ENCODE results near the gene MAML2.

Gene MAML2

GRCh38 chr11:96036863-96037262 lies 306.1 kb downstream of the MAML2 start:
- DNase-seq (ENCODE audit: low spot score) = no peak

- DNase-seq (ENCODE audit: low spot score) = no peak
Measured at GRCh38 chr11:96035740-96036078, 307.3 kb downstream of the MAML2 start.

DNA sequence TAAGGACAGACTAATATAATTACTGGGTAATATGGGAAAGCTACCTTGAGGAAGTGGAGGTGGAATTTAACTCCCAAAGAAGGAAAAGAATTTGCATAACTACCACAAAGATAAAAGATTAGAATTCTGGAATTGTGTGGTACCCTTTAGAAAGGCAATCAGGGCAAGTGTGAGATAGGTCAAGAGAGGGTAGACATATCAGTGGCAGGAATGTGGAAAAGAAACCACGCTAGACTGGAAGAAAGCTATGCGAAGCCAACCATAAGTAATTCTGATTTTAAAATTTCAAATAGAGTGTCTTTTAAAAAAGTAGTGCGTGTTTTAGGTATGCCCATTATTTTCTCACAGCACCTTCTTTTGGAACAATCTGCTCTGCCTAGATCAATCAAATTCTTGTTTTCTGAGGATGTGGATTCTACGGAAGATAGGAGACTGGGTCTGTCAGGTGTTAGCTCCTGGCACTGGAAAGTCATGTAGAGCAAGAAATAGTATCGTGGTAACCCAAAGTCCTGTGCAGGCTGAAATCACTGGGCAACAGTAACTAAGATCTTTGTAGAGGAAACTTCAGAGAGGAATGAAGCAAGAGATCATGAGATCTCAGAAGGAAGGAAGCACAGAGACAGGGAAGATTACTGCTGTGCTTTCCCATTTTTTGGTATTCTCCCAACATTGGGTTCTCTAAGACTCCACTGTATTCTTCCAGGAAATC lies 307.8 kb downstream of the MAML2 start:
- no peak for DNase-seq (ENCODE audit: low spot score)

GRCh38 chr11:96033599-96033998 lies 309.4 kb downstream of the MAML2 start:
- DNase-seq (ENCODE audit: low spot score) = no peak

DNA sequence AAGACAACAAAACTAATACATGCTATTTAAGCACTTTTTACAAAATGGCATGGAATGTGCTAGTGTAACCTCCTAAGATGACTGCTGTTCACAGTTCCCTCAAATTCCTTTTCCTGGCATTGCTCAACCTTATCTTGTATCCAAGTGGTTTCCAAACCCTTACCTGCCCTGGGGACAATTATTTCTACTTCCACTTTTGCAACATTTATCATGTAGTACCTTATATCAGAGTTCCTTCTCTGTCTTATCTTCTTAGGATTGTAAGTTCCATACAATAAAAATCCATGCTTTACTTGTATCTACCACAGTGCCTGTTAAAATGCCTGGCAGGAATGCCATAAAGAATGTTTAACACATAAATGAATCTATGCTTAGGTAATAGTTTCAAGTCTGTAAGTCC lies 309.9 kb downstream of the MAML2 start:
- no peak for DNase-seq (ENCODE audit: low spot score)

- DNase-seq (ENCODE audit: low spot score) = no peak
Measured at GRCh38 chr11:96028746-96029145, 314.2 kb downstream of the MAML2 start.

DNA sequence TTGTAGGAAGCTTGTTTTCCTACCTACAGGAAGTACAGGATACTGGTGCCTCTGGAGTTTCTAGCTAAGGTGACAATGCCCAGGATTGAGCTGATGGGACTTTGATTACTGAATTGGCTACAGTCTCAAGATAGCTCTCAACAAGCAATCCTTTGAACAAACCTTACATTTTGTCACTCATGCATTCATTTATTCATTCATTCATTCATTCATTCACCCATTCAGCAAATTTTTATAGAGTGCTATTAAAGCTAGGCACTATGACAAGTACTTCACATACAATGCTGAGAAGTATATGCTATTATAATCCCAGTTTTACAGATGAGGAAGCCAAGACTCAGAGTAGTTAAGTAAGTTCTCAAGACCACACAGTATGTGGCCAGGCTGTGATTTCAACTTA lies 316.0 kb downstream of the MAML2 start:
- DNase-seq (ENCODE audit: low spot score) = no peak

- no peak for DNase-seq (ENCODE audit: low spot score)
Measured at GRCh38 chr11:96026310-96026709, 316.7 kb downstream of the MAML2 start.

- DNase-seq (ENCODE audit: low spot score) = no peak
Measured at GRCh38 chr11:96024666-96025065, 318.3 kb downstream of the MAML2 start.

- peak; percentile 24 for DNase-seq (ENCODE audit: low spot score)
Measured at GRCh38 chr11:96023275-96023674, 319.7 kb downstream of the MAML2 start.

DNA sequence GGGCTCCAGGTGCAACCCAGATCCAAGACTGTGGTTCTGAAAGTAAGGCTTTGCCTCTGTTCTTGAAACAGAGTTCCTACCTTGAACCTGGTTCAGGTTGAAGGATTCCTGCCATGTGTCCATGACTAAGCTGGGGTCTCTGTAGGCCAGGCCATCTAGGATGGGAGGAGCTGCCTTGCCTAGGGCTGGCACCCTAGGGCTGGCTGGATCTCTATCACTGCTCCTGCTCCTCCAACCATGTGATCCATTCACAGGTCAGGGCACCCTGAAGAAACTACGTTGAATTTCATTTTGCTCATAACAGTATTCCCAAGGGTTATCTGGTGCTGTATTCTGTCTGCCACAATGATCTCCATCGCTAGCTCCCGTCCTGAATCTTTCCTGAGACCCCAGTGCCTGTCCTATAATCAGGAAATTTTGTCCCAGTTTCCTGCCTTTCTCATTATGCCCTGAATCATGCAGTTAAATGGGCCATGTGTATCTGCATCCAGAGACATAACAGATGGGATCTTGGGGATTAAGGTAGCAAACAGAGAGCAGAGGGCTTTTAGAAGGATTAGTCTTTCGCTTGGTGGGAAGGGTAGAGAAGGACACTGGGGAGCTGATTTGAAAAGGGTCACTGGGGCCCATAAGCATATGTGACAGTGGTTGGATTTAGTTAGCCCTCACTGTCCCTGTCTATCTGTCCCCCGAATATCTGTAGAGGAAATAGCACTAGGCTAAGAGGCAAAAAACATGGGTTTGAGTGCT lies 320.9 kb downstream of the MAML2 start:
- peak; percentile 65 for DNase-seq (ENCODE audit: low spot score)

DNA sequence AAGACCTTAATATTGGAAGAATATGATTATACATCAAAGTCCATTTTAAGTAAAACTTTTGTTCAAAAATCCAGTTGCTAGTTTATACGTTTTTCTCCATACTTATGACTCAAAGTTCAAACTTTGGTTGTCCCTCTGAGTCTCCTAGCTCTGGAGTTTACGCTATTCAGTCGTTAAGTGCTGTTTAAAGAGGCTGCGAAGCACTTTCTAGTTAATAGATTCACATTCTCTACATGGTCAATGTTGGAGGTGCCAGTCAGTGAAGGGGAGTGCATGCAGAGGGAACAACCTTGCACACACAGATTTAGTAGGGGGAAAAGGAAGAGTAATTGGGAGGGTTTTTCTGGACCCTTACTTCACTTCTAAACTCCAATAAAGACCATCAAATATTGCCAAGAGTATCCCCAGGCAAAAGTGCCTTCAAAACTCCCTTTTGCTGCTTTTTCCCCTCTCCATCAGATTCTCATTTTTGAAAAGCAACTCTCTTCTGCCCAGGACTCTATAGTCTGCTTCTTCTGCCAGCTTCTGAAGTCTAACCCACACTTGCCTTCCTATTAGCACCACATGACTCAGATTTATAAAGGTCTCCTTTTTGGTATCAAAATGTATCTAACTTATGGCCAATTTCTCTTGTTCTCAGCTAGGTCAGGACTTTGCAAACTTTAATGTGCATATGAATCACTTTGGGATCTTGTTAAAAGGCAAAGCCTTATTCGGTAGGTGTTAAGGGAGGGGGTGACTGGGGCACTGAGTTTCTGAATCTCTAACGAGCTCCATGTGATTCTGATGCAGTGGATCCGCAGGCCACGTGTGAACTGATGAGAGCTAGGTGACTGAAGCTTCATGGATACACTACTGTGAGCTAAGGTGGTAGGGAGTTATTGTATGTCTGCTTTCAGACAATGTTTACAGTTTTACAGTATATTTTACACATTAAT lies 322.9 kb downstream of the MAML2 start:
- DNase-seq (ENCODE audit: low spot score) = no peak

DNA sequence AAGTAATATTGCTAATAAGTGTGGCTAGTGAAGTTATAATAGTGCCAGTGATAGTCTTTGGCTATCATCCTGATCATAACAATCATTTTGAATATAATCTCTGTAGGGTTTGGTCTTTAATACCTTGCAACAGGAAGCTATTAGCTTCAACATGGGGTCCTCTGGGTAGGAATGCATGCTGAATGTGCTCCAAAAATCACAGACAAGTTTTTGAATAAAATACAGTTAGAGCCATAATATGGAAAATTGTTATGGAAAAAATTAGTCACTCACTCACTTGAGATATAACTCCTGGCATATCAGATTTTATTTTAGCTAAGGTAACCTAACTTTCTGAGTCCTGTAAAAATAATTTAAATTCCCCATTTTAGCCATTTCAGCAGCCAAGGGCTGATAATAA lies 323.7 kb downstream of the MAML2 start:
- no peak for DNase-seq (ENCODE audit: low spot score)

DNA sequence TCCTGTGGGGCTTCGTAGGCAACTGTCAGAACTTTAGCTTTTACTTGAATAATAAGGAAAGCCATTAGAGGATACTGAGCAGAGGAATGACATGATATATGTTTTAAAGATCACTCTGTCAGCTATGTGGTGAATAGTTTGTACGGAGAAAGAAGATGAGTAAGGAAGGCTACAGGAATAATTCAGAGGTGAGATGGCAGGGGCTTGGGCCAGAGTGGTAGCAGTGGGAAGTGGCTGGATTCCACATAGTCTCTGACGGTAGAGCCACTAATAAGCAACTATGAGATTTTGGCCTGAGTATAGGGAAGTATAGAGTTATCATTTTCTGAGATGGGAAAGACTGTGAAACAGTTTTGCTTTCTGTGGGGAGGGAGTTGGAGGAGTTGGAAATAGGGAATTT lies 325.1 kb downstream of the MAML2 start:
- no peak for DNase-seq (ENCODE audit: low spot score)

DNA sequence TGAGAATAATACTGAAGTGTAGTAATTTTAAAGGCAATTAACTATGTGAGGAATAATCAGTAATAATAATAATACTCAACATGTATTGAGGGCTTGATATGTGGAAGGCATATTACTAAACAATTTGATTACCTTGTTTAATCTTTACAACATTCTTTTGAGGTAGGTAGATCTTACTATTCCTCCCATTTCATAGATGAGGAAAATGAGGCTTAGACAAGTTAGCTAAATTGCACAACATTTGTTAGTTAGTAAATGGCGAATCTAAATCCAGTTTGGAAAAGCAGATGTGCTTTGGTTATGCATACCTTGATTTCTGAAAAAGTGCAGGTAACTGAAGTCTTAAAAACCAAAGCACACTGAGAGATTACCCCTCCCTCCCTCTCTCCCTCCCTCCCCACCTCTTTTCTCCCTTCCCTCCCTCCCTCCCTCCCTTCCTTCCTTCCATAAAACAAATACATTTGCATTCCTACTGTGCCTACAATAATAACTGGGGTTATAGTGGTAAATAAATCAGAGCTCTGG lies 326.0 kb downstream of the MAML2 start:
- DNase-seq (ENCODE audit: low spot score) = no peak

DNA sequence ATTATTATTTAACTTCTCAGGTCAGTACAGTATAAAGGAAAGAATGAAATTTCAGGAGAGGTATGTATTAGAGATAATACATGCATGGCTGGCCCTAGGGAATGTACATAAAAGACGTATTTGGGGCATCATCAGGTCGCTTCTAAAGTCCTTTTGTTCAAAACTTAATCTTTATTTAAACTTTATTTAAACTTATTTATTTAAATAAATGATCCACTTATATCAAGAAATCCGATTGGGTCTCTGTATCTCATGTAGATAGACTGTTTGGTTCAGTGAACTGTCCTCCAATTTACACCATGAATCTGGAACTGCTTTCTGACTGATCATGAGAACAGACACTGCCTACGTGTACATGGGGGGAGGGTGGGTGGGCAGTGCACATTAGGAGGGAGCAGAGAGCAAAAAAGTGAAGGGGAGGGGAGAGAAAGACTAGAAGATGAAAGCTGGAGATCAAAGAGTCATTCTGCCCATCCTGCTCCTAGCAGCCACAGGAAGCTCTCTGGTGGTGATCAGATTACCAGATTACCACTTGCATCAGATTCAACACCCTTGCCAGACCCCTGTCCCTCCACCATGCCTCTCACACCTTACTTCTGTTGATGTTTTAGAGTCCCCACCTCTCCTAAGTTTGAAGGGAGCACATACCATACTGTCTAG lies 327.0 kb downstream of the MAML2 start:
- no peak for DNase-seq (ENCODE audit: low spot score)

GRCh38 chr11:96014217-96014616 lies 328.8 kb downstream of the MAML2 start:
- no peak for DNase-seq (ENCODE audit: low spot score)

DNA sequence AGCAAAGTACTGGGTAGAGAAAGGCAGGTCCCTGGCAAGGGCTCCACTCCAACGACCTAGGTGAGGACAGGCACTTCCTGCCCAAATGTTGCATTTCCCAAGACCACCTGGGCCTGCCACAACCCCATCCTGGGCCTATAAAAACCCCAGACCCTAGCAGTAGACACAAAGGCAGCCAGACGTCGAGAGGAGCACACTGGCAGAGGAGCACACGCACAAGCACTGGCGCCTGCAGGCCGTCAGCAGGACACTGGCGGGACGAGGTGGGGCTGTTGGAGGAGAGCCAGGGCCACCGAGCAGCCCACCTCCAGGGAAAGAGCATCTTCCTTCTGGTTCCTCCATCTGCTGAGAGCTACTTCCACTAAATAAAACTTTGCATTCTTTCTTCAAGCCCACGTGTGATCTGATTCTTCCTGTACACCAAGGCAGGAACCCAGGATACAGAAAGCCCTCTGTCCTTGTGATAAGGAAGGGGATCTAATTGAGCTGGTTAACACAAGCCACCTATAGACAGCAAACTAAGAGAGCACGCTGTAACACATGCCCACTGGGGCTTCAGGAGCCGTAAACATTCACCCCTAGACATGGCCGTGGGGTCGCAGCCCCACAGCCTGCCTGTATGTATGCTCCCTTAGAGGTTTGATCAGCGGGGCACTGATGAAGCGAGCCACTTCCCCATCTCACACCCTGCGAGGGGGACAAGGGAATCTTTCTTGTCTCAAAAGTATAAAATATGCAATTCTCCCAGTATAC lies 329.4 kb downstream of the MAML2 start:
- no peak for DNase-seq (ENCODE audit: low spot score)

- peak; percentile 71 for DNase-seq (ENCODE audit: low spot score)
Measured at GRCh38 chr11:96012086-96012824, 330.7 kb downstream of the MAML2 start.

- DNase-seq (ENCODE audit: low spot score) = no peak
Measured at GRCh38 chr11:96010683-96011082, 332.3 kb downstream of the MAML2 start.

Measured in D341Med (cell line).